Activated CD4-positive, alpha-beta T cell treated with anti-CD3 and anti-CD28 coated beads for 36 hours (primary cell): ENCODE results near the gene LRRN3. TPM values are rescaled to one million over a fixed set of nuclear protein-coding genes. Genes with fewer than 3 reads are reported as not detected.

Source experiments
- ATAC-seq: fragments of 200-7000 bp; cut with Tn5 transposase; one replicate; pipeline ENCODE4 v1.10.0; 2021; ENCODE audit warnings: mild to moderate bottlenecking, moderate library complexity
- CTCF ChIA-PET: fragments of 350-600 bp; sonication (Branson Sonifier 250); formaldehyde crosslinking; loops from one replicate; lab custom pipeline; 2021; ENCODE audit warnings: antibody characterized with exemption; lab: Charles Lee
- POLR2A ChIA-PET: fragments of 350-600 bp; sonication (Branson Sonifier 250); formaldehyde crosslinking; loops from one replicate; lab custom pipeline; 2021; ENCODE audit warnings: antibody characterized with exemption, inconsistent platforms; lab: Charles Lee
- DNase-seq: peaks from one replicate; pipeline ENCODE4 v3.0.0-alpha.2; 2020
- H3K27ac Mint-ChIP-seq: one replicate; pipeline ENCODE4 v1.8.0; 2021; ENCODE audit warnings: mixed read lengths
- H3K27me3 Mint-ChIP-seq: one replicate; pipeline ENCODE4 v1.8.0; 2021; ENCODE audit warnings: mixed read lengths
- H3K36me3 Mint-ChIP-seq: one replicate; pipeline ENCODE4 v1.8.0; 2021; ENCODE audit warnings: low read depth, mixed read lengths
- H3K4me1 Mint-ChIP-seq: one replicate; pipeline ENCODE4 v1.8.0; 2021; ENCODE audit warnings: mixed read lengths
- H3K4me3 Mint-ChIP-seq: one replicate; pipeline ENCODE4 v1.8.0; 2021; ENCODE audit warnings: mild to moderate bottlenecking, moderate library complexity, mixed read lengths
- H3K9me3 Mint-ChIP-seq: one replicate; pipeline ENCODE4 v1.8.0; 2021; ENCODE audit warnings: low read depth, mixed read lengths
- intact Hi-C, 2 experiments: fragments of 100-400 bp; cut with DNase I in 1 of 2; cut with micrococcal nuclease in 1 of 2; formaldehyde crosslinking; loops; one replicate each; pipeline versions ENCODE4 v1.14.2 to v1.15.1; 2022 to 2024; cut with DNase I, micrococcal nuclease
- total RNA-seq, 2 experiments: library from RNA; stranded (reverse); gene quantifications; one replicate each; pipeline ENCODE4 v1.2.3, GENCODE V29; 2021

LRRN3 gene
- total RNA-seq, 2 experiments from 2014 or later, result 6.7 to 8.0 TPM

GRCh38 chr7:111137296-111138192 is 46.6 kb downstream of the LRRN3 start:
- intact Hi-C loops, result loop anchor here (1.0 to 5.0 kb wide), 6 partner anchors 25 to 425 kb away; partner anchors contain the start of gene IMMP2L (in 1 of the 2)
- peaks cover 33% of the 10 kb centered on the region for H3K4me1 Mint-ChIP-seq
- H3K9me3 Mint-ChIP-seq, result no peaks in the 10 kb centered on the region

GRCh38 chr7:111138193-111138569 is 47.3 kb downstream of the LRRN3 start:
- peak; percentile 83 for DNase-seq
- POLR2A ChIA-PET, result interaction anchor here (0.6 to 1.3 kb wide), 3 partner anchors 40 to 267 kb away, joined by 3 to 4 read pairs (median 3); no protein-coding TSS in a partner anchor
- H3K36me3 Mint-ChIP-seq, result no peaks in the 10 kb centered on the region
- peaks cover 33% of the 10 kb centered on the region for H3K4me1 Mint-ChIP-seq
- ATAC-seq, result peak; percentile 96
- H3K4me3 Mint-ChIP-seq, result peak overlapping the region; percentile 53
- CTCF ChIA-PET, result interaction anchor here (0.8 to 3.2 kb wide), 7 partner anchors 12 to 334 kb away, joined by 3 to 11 read pairs (median 4); no protein-coding TSS in a partner anchor
- intact Hi-C loops, result loop anchor here (1.0 to 5.0 kb wide), 6 partner anchors 25 to 425 kb away; partner anchors contain the start of gene IMMP2L (in 1 of the 2)
- H3K9me3 Mint-ChIP-seq, result no peaks in the 10 kb centered on the region
- H3K27ac Mint-ChIP-seq, result peak overlapping the region; percentile 93
- H3K27me3 Mint-ChIP-seq, result no peaks in the 10 kb centered on the region

More at GRCh38 chr7:111137296-111138192, 46.6 kb downstream of the LRRN3 start:
- no peaks in the 10 kb centered on the region for H3K36me3 Mint-ChIP-seq
- peak; percentile 79 for ATAC-seq
- no peaks in the 10 kb centered on the region for H3K27me3 Mint-ChIP-seq
- peak overlapping the region; percentile 93 for H3K27ac Mint-ChIP-seq
- POLR2A ChIA-PET, result interaction anchor here (0.6 to 1.3 kb wide), 4 partner anchors 39 to 1296 kb away, joined by 3 to 4 read pairs (median 3); no protein-coding TSS in a partner anchor
- CTCF ChIA-PET, result interaction anchor here (0.8 to 3.2 kb wide), 10 partner anchors 11 to 334 kb away, joined by 3 to 11 read pairs (median 4); no protein-coding TSS in a partner anchor
- DNase-seq, result peak; percentile 55
- H3K4me3 Mint-ChIP-seq, result peak overlapping the region; percentile 53

DNA sequence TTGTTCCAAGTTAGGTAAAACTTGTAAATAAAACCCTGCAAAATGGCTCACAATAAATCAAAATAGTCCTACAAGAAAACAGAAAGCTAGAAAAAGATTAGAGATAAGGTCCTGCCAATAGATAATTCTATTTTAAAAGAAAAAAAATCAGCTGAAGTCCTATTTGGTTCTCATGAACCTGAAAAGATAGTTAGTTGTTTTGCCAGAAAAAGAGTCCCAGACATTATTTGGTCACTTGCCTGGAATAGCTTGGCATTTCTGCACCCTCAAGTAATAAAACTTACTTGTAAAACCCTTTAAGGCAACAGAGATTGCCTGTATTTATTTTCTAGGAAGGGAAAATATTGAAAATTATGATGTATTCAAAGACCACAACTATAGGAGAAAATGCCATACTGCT is 47.7 kb downstream of the LRRN3 start:
- no peaks in the 10 kb centered on the region for H3K27me3 Mint-ChIP-seq
- H3K9me3 Mint-ChIP-seq, result no peaks in the 10 kb centered on the region
- ChIA-PET CTCF (interaction anchor here (0.8 to 3.2 kb wide), 7 partner anchors 12 to 333 kb away, joined by 3 to 11 read pairs (median 4); no protein-coding TSS in a partner anchor), POLR2A (interaction anchor here (0.6 to 0.7 kb wide), 4 partner anchors 73 to 493 kb away, joined by 3 read pairs; no protein-coding TSS in a partner anchor)
- H3K36me3 Mint-ChIP-seq, result no peaks in the 10 kb centered on the region
- peak overlapping the region; percentile 93 for H3K27ac Mint-ChIP-seq
- peaks cover 33% of the 10 kb centered on the region for H3K4me1 Mint-ChIP-seq
- intact Hi-C loops, result loop anchor here (1.0 to 5.0 kb wide), 6 partner anchors 26 to 424 kb away; partner anchors contain the start of gene IMMP2L (in 1 of the 2)
- no peak for ATAC-seq
- DNase-seq, result no peak
- H3K4me3 Mint-ChIP-seq, result no peak overlapping the region

DNA sequence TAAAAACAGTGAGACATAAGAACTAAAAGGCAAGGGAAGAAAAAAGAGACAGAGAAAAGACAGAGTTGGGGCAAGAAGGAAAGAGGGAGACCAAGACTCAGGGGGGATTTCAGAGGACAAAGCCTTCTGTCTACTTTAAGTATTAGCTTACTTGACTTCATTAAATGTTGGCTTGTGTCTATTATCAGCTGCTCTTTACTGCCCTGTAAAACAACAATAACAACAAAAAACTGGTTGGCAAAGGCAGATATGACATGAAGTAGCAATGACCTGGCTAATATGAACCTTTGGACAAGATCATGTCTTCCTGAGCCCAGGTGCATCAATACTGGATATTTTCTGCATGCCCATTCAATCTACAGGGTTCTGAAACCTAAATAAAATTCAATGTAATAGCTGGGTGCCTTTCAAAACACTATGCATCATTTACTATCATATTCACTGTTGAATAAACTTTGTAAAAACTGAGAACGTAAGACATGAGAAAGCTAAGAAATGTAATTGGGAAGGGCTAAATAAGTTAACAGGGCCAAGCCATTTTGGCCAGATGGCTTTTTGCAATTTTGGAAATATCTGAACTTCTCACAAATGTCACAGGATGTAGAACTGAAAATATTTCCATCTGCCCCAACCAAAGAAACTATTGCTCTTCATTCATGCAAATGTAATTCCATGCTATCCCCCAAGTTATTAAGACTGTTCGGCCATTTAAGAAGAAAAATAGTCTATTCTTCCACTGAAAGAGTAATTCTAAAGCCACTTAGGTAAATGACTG is 49.4 kb downstream of the LRRN3 start:
- H3K4me1 Mint-ChIP-seq, result peaks cover 33% of the 10 kb centered on the region
- ATAC-seq, result no peak
- intact Hi-C loops, result no loop called here
- peak overlapping the region; percentile 58 for H3K27ac Mint-ChIP-seq
- H3K4me3 Mint-ChIP-seq, result no peak overlapping the region
- no peak for DNase-seq
- ChIA-PET POLR2A (interaction anchor here (0.5 to 0.6 kb wide), 2 partner anchors 11 to 28 kb away, joined by 3 read pairs; no protein-coding TSS in a partner anchor), CTCF (interaction anchor here (3.2 kb wide), 1 partner anchor 41 kb away, joined by 11 read pairs; no protein-coding TSS in a partner anchor)
- H3K36me3 Mint-ChIP-seq, result no peaks in the 10 kb centered on the region
- no peaks in the 10 kb centered on the region for H3K9me3 Mint-ChIP-seq
- H3K27me3 Mint-ChIP-seq, result no peaks in the 10 kb centered on the region

DNA sequence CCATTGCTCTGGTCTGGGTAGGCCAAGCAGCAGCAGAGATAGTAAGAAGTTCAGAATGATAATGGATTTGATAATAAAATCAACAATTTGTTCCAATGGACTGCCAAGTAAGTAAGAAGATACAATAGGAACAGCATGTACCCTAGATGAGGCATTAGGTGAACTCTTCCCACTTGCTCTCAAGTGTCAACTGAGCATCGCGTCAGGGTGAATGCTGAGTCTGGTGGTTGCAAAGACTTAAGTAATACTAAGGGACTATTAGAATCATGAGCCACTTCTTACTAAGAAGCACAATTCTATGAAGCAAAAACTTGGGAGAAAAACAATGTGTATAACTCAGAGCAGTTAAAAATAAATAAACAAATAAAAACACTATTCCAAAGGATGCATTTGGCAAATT is 54.5 kb downstream of the LRRN3 start:
- H3K27me3 Mint-ChIP-seq, result no peaks in the 10 kb centered on the region
- H3K9me3 Mint-ChIP-seq, result no peaks in the 10 kb centered on the region
- POLR2A ChIA-PET, result no interaction called here
- CTCF ChIA-PET, result interaction anchor here (0.5 kb wide), 1 partner anchor 11 kb away, joined by 4 read pairs; no protein-coding TSS in a partner anchor
- no peaks in the 10 kb centered on the region for H3K36me3 Mint-ChIP-seq
- H3K4me1 Mint-ChIP-seq, result peaks cover 3% of the 10 kb centered on the region
- H3K27ac Mint-ChIP-seq, result no peak overlapping the region
- H3K4me3 Mint-ChIP-seq, result no peak overlapping the region
- ATAC-seq (no peak), DNase-seq (no peak)
- intact Hi-C loops, result no loop called here

- CTCF ChIA-PET, result no interaction called here
- intact Hi-C loops, result no loop called here
- H3K36me3 Mint-ChIP-seq, result peaks cover under 1% of the 10 kb centered on the region
- H3K9me3 Mint-ChIP-seq, result no peaks in the 10 kb centered on the region
- no peaks in the 10 kb centered on the region for H3K4me1 Mint-ChIP-seq
- no peak overlapping the region for H3K4me3 Mint-ChIP-seq
- H3K27me3 Mint-ChIP-seq, result no peaks in the 10 kb centered on the region
- DNase-seq, result no peak
- POLR2A ChIA-PET, result no interaction called here
- no peak for ATAC-seq
- no peak overlapping the region for H3K27ac Mint-ChIP-seq
Observed at GRCh38 chr7:111146136-111146535, 55.2 kb downstream of the LRRN3 start.

GRCh38 chr7:111147708-111148533 is 57.0 kb downstream of the LRRN3 start:
- ChIA-PET POLR2A (no interaction called here), CTCF (no interaction called here)
- H3K36me3 Mint-ChIP-seq, result peaks cover 2% of the 10 kb centered on the region
- no peaks in the 10 kb centered on the region for H3K4me1 Mint-ChIP-seq
- DNase-seq (no peak), ATAC-seq (no peak)
- no peak overlapping the region for H3K4me3 Mint-ChIP-seq
- H3K9me3 Mint-ChIP-seq, result no peaks in the 10 kb centered on the region
- intact Hi-C loops, result no loop called here
- no peaks in the 10 kb centered on the region for H3K27me3 Mint-ChIP-seq
- H3K27ac Mint-ChIP-seq, result no peak overlapping the region

DNA sequence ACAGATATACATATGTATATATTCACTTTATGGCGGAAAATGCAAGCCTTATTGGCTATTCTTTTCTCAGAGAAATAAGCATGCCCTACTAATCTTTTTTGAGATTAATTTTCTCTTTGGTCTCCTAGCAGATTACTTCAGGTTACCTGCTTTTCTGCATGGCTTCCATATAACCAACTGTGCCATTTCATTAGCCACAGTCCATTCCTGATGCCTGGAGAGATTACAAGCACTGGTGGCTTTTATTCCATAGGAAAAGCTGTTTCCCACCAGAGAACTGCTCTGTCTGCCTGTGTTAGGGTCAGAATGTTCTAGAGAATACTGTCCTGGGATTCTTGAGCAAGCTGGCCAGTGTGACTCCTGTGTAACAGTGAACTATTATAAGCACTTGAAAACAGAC is 59.8 kb downstream of the LRRN3 start:
- intact Hi-C loops, result no loop called here
- Mint-ChIP-seq H3K27ac (no peak overlapping the region), H3K9me3 (no peaks in the 10 kb centered on the region), H3K4me3 (no peak overlapping the region), H3K4me1 (no peaks in the 10 kb centered on the region), H3K27me3 (no peaks in the 10 kb centered on the region), H3K36me3 (peaks cover 2% of the 10 kb centered on the region)
- DNase-seq, result no peak
- no peak for ATAC-seq
- ChIA-PET CTCF (no interaction called here), POLR2A (no interaction called here)

DNA sequence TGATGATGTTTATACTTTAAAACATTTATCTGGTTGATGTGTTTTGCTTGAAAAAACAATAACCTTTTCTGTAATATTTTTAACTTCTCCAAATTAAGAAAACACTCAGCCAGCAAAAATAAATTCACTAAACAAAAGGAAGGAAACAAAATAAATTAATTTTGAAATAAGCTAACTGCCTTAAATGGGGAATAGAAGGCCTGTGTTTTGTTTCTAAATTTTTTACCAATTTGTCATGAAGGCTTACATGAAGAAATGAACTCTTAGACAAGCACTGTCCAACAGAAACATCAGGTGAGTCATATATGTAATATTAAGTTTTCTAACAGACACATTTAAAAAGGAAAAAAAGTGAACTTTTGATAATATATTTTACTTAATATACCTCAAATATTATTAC is 68.5 kb downstream of the LRRN3 start:
- intact Hi-C loops, result no loop called here
- CTCF ChIA-PET, result no interaction called here
- H3K27ac Mint-ChIP-seq, result no peak overlapping the region
- no peak overlapping the region for H3K4me3 Mint-ChIP-seq
- no peaks in the 10 kb centered on the region for H3K27me3 Mint-ChIP-seq
- DNase-seq (no peak), ATAC-seq (no peak)
- no peaks in the 10 kb centered on the region for H3K36me3 Mint-ChIP-seq
- H3K4me1 Mint-ChIP-seq, result peaks cover 9% of the 10 kb centered on the region
- POLR2A ChIA-PET, result no interaction called here
- H3K9me3 Mint-ChIP-seq, result no peaks in the 10 kb centered on the region

- Mint-ChIP-seq H3K4me3 (no peak overlapping the region), H3K27ac (no peak overlapping the region), H3K4me1 (peaks cover 9% of the 10 kb centered on the region), H3K9me3 (no peaks in the 10 kb centered on the region), H3K27me3 (no peaks in the 10 kb centered on the region), H3K36me3 (no peaks in the 10 kb centered on the region)
- ATAC-seq (no peak), DNase-seq (no peak)
- CTCF ChIA-PET, result no interaction called here
- intact Hi-C loops, result no loop called here
- POLR2A ChIA-PET, result no interaction called here
Observed at GRCh38 chr7:111160297-111160696, 69.4 kb downstream of the LRRN3 start.
